Right atrium auricular region (tissue), 2 donors: ENCODE measurements around the gene MKRN1. TPM values are rescaled to one million over a fixed set of nuclear protein-coding genes. Genes with fewer than 3 reads are reported as not detected.

Experiments
- DNase-seq: peaks from one replicate; pipeline ENCODE4 v3.0.0-alpha.2; 2019; ENCODE audit warnings: low spot score
- H3K27ac ChIP-seq, 2 donors: fragments of 200-600 bp; sonication (generic); 1 replicate in 1 of 2; 2 replicates in 1 of 2; pipeline ENCODE4 v1.5.1; 2016 to 2019
- H3K27me3 ChIP-seq, 2 donors: fragments of 200-600 bp; sonication (generic); one replicate each; pipeline versions ENCODE4 v1.5.1 to v1.6.0; 2017 to 2019
- H3K36me3 ChIP-seq: fragments of 200-600 bp; sonication (generic); one replicate; pipeline ENCODE4 v1.5.1; 2016
- H3K4me1 ChIP-seq, 2 donors: fragments of 200-600 bp; sonication (generic); one replicate each; pipeline versions ENCODE4 v1.5.1 to v1.6.0; 2017 to 2019
- H3K4me3 ChIP-seq, 2 donors: fragments of 200-600 bp; sonication (generic); 1 replicate in 1 of 2; 2 replicates in 1 of 2; pipeline ENCODE4 v1.5.1; 2017 to 2019; ENCODE audit warnings: mild to moderate bottlenecking in 1 of 2, moderate library complexity in 1 of 2
- H3K9me3 ChIP-seq, 2 donors: fragments of 200-600 bp; sonication (generic); one replicate each; pipeline ENCODE4 v1.5.1; 2019
- CTCF ChIP-seq, 2 donors: fragments of 200-600 bp; sonication (generic); IDR thresholded peaks; one replicate each; pipeline ENCODE4 v1.5.1; 2019; ENCODE audit warnings: antibody characterized with exemption in 2 of 2
- total RNA-seq, 2 donors: library from RNA; depleted of rRNA; stranded (reverse); fragments of >200 nt; gene quantifications; one replicate each; pipeline ENCODE4 v1.1.0, GENCODE V29; 2016

Gene MKRN1
- total RNA-seq, 2 donors from 2014 or later = 65.9 to 67.2 TPM

- no peak for DNase-seq
- Histone ChIP-seq H3K4me1 (peaks cover 0 to 25% of the 10 kb centered on the region in 2 donors), H3K27ac (peak overlapping the region; percentile 80 to 90), H3K36me3 (no peaks in the 10 kb centered on the region), H3K9me3 (no peaks in the 10 kb centered on the region), H3K27me3 (no peaks in the 10 kb centered on the region), H3K4me3 (peak overlapping the region; percentile 87 to 94)
- no peak for TF ChIP-seq CTCF (IDR thresholded peaks at IDR 0.05)
These were observed 851 bp downstream of the MKRN1 start for GRCh38 chr7:140478246-140479061.

- DNase-seq = no peak
- Histone ChIP-seq H3K27me3 (no peaks in the 10 kb centered on the region), H3K36me3 (no peaks in the 10 kb centered on the region), H3K27ac (no peak overlapping the region), H3K4me1 (peaks cover 0 to 25% of the 10 kb centered on the region in 2 donors), H3K9me3 (no peaks in the 10 kb centered on the region), H3K4me3 (no peak overlapping the region)
- no peak for TF ChIP-seq CTCF (IDR thresholded peaks at IDR 0.05)
These were observed 2.5 kb downstream of the MKRN1 start for GRCh38 chr7:140476698-140477261.

GRCh38 chr7:140475747-140476333 is 3.5 kb downstream of the MKRN1 start:
- DNase-seq = no peak
- peaks cover 0 to 25% of the 10 kb centered on the region in 2 donors for H3K4me1 ChIP-seq
- H3K4me3 ChIP-seq = no peak overlapping the region
- H3K27me3 ChIP-seq = no peaks in the 10 kb centered on the region
- no peaks in the 10 kb centered on the region for H3K9me3 ChIP-seq
- peaks cover 2% of the 10 kb centered on the region for H3K36me3 ChIP-seq
- no peak overlapping the region for H3K27ac ChIP-seq
- TF ChIP-seq CTCF (IDR thresholded peaks at IDR 0.05) = peak in 1 of 2 donors; percentile 69

GRCh38 chr7:140463111-140463510 is 16.2 kb downstream of the MKRN1 start:
- Histone ChIP-seq H3K4me3 (no peak overlapping the region), H3K4me1 (no peaks in the 10 kb centered on the region), H3K27me3 (no peaks in the 10 kb centered on the region), H3K36me3 (peaks cover 62% of the 10 kb centered on the region), H3K9me3 (no peaks in the 10 kb centered on the region), H3K27ac (no peak overlapping the region)
- DNase-seq = no peak
- no peak for TF ChIP-seq CTCF (IDR thresholded peaks at IDR 0.05)

GRCh38 chr7:140458916-140459315 is 20.4 kb downstream of the MKRN1 start:
- no peaks in the 10 kb centered on the region for H3K9me3 ChIP-seq
- no peak overlapping the region for H3K27ac ChIP-seq
- TF ChIP-seq CTCF (IDR thresholded peaks at IDR 0.05) = no peak
- H3K27me3 ChIP-seq = no peaks in the 10 kb centered on the region
- no peaks in the 10 kb centered on the region for H3K4me1 ChIP-seq
- DNase-seq = no peak
- peaks cover 67% of the 10 kb centered on the region for H3K36me3 ChIP-seq
- no peak overlapping the region for H3K4me3 ChIP-seq
